GM12801 (cell line): ENCODE results near the gene STON1.

Experiments
- TF ChIP-seq, protein P1 (sequence below): IDR thresholded peaks from one replicate; pipeline ENCODE4 v1.5.1; 2011; ENCODE audit warnings: control low read depth; ENCODE audit not compliant: insufficient read length; ENCODE audit errors: extremely low read depth

STON1 gene

GRCh38 chr2:48496849-48497248 lies 33.1 kb upstream of the STON1 start:
- TF ChIP-seq, protein P1, sequence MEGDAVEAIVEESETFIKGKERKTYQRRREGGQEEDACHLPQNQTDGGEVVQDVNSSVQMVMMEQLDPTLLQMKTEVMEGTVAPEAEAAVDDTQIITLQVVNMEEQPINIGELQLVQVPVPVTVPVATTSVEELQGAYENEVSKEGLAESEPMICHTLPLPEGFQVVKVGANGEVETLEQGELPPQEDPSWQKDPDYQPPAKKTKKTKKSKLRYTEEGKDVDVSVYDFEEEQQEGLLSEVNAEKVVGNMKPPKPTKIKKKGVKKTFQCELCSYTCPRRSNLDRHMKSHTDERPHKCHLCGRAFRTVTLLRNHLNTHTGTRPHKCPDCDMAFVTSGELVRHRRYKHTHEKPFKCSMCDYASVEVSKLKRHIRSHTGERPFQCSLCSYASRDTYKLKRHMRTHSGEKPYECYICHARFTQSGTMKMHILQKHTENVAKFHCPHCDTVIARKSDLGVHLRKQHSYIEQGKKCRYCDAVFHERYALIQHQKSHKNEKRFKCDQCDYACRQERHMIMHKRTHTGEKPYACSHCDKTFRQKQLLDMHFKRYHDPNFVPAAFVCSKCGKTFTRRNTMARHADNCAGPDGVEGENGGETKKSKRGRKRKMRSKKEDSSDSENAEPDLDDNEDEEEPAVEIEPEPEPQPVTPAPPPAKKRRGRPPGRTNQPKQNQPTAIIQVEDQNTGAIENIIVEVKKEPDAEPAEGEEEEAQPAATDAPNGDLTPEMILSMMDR, result no peak

DNA sequence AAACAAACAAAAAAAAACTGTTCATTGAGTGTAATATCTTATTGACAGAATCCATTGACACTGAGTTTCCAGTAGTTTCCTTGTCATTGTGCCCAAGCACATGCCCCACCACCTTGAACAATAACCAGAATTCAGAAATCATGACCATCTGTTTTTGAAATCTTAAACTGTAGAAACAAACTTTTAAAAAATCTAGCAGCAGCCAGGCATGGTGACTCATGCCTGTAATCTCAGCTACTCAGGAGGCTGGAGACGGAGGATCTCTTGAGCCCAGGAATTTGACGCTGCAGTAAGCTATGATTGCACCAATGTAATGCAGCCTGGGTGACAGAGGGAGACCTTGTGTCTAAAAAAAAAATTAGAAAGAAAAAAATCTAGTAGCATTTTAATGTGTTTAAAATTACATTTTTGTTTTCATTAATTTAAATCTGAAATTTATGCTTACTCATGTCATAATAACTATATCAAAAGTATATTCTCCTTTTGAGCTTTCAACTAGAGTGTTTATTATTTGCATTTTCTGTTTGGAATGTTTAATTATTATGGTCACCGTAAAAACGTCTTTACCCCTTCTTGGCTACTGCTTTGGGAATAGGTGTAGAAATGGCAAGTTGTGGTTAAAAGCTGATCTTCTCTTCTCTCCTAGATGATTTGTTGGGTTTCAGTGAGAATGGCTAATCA lies 25.2 kb upstream of the STON1 start:
- TF ChIP-seq, protein P1, result no peak

DNA sequence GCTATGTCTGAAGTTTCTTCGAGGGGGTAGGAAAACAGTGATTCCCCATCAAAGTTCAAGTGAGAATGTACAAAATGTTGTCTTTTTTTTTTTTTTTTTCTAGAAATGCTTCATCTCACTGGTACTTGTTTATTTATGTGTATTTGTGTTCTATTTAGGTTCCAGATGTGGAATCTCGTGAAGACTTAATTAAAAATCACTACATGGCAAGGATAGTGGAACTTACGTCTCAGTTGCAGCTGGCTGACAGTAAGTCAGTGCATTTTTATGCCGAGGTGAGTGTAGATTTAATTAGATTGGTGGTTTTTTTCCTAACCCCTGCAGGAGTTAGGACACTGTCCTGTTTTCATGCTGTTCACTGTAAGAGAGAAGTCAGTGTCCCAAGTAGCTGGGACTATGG lies 22.8 kb upstream of the STON1 start:
- TF ChIP-seq, protein P1, result no peak

GRCh38 chr2:48508461-48509124 lies 21.4 kb upstream of the STON1 start:
- TF ChIP-seq, protein P1, result no peak

GRCh38 chr2:48510329-48510728 lies 19.6 kb upstream of the STON1 start:
- TF ChIP-seq, protein P1, result no peak

DNA sequence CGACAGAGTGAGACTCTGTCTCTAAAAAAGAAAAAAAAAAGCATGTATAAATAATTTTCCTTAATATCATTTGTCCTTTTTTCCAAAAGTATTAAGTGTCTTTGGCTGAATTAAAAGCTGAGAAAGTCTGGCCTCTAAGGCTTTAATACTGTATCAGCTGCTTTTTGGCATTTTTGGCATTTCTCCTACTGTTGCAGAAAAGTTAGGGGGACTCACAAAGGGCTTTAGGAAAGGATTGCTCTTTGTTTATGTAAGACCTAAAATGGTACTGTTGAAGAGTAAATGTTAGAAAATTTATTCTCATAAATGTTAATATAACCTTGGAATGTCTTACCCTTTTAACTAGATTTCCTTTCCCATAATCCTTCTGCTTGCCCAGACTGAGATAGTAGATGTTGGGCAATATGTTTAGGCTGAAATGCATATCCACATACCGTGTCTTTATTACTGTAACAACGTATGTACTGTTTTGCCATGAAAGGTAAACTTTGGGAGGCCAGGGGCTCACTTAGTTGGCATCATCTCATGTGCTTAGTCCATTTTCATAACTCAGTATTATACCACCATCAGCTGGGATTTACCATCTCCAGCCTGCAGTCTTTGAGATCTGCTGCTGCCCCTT lies 18.0 kb upstream of the STON1 start:
- TF ChIP-seq, protein P1, result no peak

GRCh38 chr2:48512571-48512970 lies 17.4 kb upstream of the STON1 start:
- TF ChIP-seq, protein P1, result no peak
